Gastroesophageal sphincter (tissue), 3 donors: ENCODE data around the gene UST.

ENCODE experiments used
- CTCF ChIP-seq, 4 experiments: fragments of 200-600 bp in 2 of 4; fragments of 450-650 bp in 2 of 4; sonication (generic) in 1 of 4; IDR thresholded peaks; one replicate each; pipeline ENCODE4 v1.5.1; 2017 to 2019; ENCODE audit warnings: antibody characterized with exemption in 4 of 4, mild to moderate bottlenecking in 2 of 4, moderate library complexity in 2 of 4
- POLR2A ChIP-seq, 2 donors: fragments of 450-650 bp; IDR thresholded peaks; one replicate each; pipeline ENCODE4 v1.6.1; 2017; ENCODE audit warnings: antibody characterized with exemption in 2 of 2, mild to moderate bottlenecking in 2 of 2, moderate library complexity in 1 of 2

DNA sequence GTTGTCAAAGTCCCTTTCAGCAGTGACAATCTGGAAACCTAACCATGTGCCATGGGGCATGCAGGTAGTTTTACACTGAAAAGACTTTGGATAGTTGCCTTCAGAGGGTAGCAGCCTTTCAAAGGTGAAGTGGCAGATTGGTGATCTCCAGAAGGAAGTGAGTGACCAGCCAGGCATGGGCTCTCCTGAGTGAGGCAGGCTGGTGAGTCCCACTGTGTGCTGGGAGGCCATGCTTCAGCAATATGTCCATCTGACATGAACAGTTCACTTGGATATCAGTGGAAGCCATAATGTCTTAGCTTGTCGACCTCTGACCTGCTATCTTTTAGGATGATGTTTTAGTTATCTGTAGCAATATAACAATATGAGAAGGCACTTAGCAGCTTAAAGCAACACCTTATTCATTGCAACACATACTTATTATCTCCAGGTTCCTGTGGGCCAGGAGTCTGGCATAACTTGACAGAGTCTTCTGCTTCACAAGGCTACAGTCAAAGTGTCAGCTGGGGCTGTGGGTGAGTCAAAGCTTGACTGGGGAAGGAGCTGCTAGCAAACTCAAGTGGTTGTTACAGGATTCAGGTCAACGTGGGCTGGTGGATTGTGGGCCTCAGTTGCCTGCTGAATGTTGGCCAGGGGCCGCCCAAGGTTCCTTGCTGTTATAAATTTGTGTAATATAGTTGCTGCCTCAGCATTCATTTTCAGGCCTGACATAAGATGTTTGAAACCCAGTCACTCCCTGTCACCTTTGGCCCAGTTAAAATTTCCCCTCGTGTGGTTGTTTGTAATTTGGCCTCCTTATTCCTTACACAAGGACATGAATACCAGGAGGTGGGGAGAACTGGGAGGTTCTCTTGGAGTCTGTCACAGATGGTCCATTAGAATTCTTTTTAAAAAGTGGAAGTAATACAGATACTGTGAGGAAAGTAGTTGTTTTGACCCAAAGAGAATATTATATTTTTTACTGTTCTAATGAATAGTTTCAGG is 100.2 kb downstream of the UST start:
- no peak for TF ChIP-seq POLR2A (IDR thresholded peaks at IDR 0.05)
- TF ChIP-seq CTCF (IDR thresholded peaks at IDR 0.05): no peak
